K562 (cell line): ENCODE results near the gene R3HDM2. TPM values are rescaled to one million over a fixed set of nuclear protein-coding genes. Genes with fewer than 3 reads are reported as not detected.

Experiments used
- BRF1 ChIP-seq: IDR thresholded peaks from 3 replicates; pipeline ENCODE4 v1.6.1; 2011; ENCODE audit warnings: borderline replicate concordance, mild to moderate bottlenecking; ENCODE audit not compliant: insufficient read length; ENCODE audit errors: extremely low read depth
- ZBTB7A ChIP-seq: IDR thresholded peaks from 2 replicates; pipeline ENCODE4 v1.6.1; 2011; ENCODE audit warnings: low read depth, mild to moderate bottlenecking, low read length, moderate library complexity, borderline replicate concordance; ENCODE audit not compliant: control insufficient read depth
- polyA plus RNA-seq, 8 experiments: library from polyadenylated mRNA; depleted of rRNA in 4 of 8; stranded (reverse) in 5 of 8; unstranded in 3 of 8; fragments of >200 nt; fragmentation: Nextera tagmentation in 2 of 8; fragmentation: Illumina TruSeq in 1 of 8; extraction: Ambion mirVana in 2 of 8; extraction: Trizol in 1 of 8; gene quantifications; 2 replicates each; pipeline versions ENCODE4 v1.2.1 to v1.2.3, GENCODE V29; 2011 to 2014; ENCODE audit warnings: inconsistent platforms in 1 of 8, missing spikeins in 1 of 8
- total RNA-seq, 7 experiments: library from RNA; depleted of rRNA in 6 of 7; stranded (reverse); fragments of >200 nt in 6 of 7; fragmentation: Illumina TruSeq in 2 of 7; extraction: Trizol in 2 of 7; gene quantifications; 2 replicates each; pipeline versions ENCODE4 v1.2.1 to v1.2.3, GENCODE V29; 2011 to 2021; ENCODE audit warnings: low replicate concordance in 1 of 7
- TF ChIP-seq, protein P1 (sequence below): sonication (generic); formaldehyde crosslinking; IDR thresholded peaks from 2 replicates; pipeline ENCODE4 v1.8.1; 2023; ENCODE audit warnings: mild to moderate bottlenecking, missing genetic modification reagents
- TF ChIP-seq, protein P2 (sequence below), 3 experiments: IDR thresholded peaks in 2 of 3; conservative IDR thresholded peaks in 1 of 3; 2 replicates each; pipeline ENCODE4 v1.5.1; 2011 to 2012; ENCODE audit warnings: low read length in 3 of 3, mild to moderate bottlenecking in 3 of 3, control low read depth in 2 of 3, improper control_type of control experiment in 1 of 3, inconsistent platforms in 1 of 3, low read depth in 1 of 3, mixed read lengths in 1 of 3, moderate library complexity in 1 of 3; ENCODE audit not compliant: insufficient read depth in 2 of 3

Gene R3HDM2
- total and polyA plus RNA-seq, 9 of the 15 experiments (the other 6 are each of a cell fraction or from before 2014, with no cell fraction given), result 3.3 to 18.8 (median 9.0) TPM

DNA sequence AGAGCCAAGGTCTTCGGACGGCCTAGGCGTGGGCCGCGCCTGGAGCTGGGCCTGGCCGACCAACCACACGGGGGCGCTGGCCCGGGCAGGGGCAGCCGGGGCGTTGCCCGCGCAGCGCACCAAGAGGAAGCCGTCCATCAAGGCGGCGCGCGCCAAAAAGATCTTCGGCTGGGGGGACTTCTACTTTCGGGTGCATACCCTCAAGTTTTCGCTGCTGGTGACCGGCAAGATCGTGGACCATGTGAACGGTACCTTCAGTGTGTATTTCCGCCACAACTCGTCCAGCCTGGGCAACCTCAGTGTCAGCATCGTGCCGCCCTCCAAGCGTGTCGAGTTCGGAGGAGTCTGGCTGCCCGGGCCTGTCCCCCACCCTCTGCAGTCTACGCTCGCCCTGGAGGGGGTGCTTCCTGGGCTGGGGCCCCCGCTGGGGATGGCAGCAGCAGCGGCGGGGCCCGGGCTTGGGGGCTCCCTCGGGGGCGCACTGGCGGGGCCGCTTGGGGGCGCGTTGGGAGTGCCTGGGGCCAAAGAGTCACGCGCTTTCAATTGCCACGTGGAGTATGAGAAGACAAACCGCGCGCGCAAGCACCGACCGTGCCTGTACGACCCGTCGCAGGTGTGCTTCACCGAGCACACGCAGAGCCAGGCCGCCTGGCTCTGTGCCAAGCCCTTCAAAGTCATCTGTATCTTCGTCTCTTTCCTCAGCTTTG lies 205.7 kb downstream of the R3HDM2 start (continued):
- TF ChIP-seq, protein P1, sequence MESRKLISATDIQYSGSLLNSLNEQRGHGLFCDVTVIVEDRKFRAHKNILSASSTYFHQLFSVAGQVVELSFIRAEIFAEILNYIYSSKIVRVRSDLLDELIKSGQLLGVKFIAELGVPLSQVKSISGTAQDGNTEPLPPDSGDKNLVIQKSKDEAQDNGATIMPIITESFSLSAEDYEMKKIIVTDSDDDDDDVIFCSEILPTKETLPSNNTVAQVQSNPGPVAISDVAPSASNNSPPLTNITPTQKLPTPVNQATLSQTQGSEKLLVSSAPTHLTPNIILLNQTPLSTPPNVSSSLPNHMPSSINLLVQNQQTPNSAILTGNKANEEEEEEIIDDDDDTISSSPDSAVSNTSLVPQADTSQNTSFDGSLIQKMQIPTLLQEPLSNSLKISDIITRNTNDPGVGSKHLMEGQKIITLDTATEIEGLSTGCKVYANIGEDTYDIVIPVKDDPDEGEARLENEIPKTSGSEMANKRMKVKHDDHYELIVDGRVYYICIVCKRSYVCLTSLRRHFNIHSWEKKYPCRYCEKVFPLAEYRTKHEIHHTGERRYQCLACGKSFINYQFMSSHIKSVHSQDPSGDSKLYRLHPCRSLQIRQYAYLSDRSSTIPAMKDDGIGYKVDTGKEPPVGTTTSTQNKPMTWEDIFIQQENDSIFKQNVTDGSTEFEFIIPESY (CRISPR knock-in tag), result peak; percentile 91
- TF ChIP-seq ZBTB7A, result peak; percentile 10; the same call in 1 of the 2 replicates
- TF ChIP-seq, protein P2, sequence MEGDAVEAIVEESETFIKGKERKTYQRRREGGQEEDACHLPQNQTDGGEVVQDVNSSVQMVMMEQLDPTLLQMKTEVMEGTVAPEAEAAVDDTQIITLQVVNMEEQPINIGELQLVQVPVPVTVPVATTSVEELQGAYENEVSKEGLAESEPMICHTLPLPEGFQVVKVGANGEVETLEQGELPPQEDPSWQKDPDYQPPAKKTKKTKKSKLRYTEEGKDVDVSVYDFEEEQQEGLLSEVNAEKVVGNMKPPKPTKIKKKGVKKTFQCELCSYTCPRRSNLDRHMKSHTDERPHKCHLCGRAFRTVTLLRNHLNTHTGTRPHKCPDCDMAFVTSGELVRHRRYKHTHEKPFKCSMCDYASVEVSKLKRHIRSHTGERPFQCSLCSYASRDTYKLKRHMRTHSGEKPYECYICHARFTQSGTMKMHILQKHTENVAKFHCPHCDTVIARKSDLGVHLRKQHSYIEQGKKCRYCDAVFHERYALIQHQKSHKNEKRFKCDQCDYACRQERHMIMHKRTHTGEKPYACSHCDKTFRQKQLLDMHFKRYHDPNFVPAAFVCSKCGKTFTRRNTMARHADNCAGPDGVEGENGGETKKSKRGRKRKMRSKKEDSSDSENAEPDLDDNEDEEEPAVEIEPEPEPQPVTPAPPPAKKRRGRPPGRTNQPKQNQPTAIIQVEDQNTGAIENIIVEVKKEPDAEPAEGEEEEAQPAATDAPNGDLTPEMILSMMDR (IDR thresholded peaks at IDR 0.05 in 2 of 3, conservative IDR thresholded peaks at IDR 0.05 in 1 of 3; ENCODE audit: insufficient read depth in 2 of 3, low read depth in 1 of 3, low read length in 3 of 3), result peak; percentile 10 to 31 (median 20); a peak in 1 of 6 replicates
- TF ChIP-seq BRF1, result no peak
